HepG2 (cell line): ENCODE measurements around the gene AUH.

Source experiments
- MAFK ChIP-seq, 2 experiments: IDR thresholded peaks in 1 of 2; conservative IDR thresholded peaks in 1 of 2; 2 replicates each; pipeline ENCODE4 v1.6.1; 2011; ENCODE audit warnings: improper control_type of control experiment in 2 of 2, low read length in 2 of 2
- SALL2 ChIP-seq: sonication (generic); formaldehyde crosslinking; IDR thresholded peaks from 2 replicates; pipeline ENCODE4 v1.8.1; 2023; ENCODE audit warnings: mild to moderate bottlenecking, missing genetic modification reagents, inconsistent platforms

GRCh38 chr9:91297306-91297705 lies 64.4 kb downstream of the AUH start:
- no peak for TF ChIP-seq SALL2 (CRISPR knock-in tag)
- TF ChIP-seq MAFK (conservative IDR thresholded peaks at IDR 0.05 in 1 of 2, IDR thresholded peaks at IDR 0.05 in 1 of 2; ENCODE audit: low read length in 2 of 2), result no peak
